Omental fat pad (tissue), 4 donors: ENCODE results near the gene DDX18. TPM values are rescaled to one million over a fixed set of nuclear protein-coding genes. Genes with fewer than 3 reads are reported as not detected.
"Not testable (repeated sequence)": the region's sequence is repeated elsewhere in the genome, so short reads cannot be mapped to it uniquely, and the experiment has no call there.

Source experiments
- ATAC-seq: fragments of 150-250 bp; one replicate; pipeline ENCODE4 v1.9.1; 2016; ENCODE audit warnings: mild to moderate bottlenecking, moderate library complexity; ENCODE audit not compliant: low FRiP score
- DNase-seq: peaks from one replicate; pipeline ENCODE4 v3.0.0-alpha.2; 2019; ENCODE audit warnings: low spot score
- CTCF ChIP-seq, 3 donors: fragments of 450-650 bp; IDR thresholded peaks; one replicate each; pipeline ENCODE4 v1.5.1; 2016 to 2017; ENCODE audit warnings: antibody characterized with exemption in 3 of 3, mild to moderate bottlenecking in 3 of 3, moderate library complexity in 2 of 3
- total RNA-seq, 4 donors: library from RNA; depleted of rRNA; stranded (reverse); fragments of >200 nt; gene quantifications; one replicate each; pipeline ENCODE4 v1.1.0, GENCODE V29; 2016

The DDX18 gene
- total RNA-seq, 4 donors from 2014 or later: 38.2 to 83.3 (median 51.8) TPM

GRCh38 chr2:117815946-117816345, 1.5 kb downstream of the DDX18 start:
- DNase-seq (no peak), ATAC-seq (no peak)
- TF ChIP-seq CTCF (IDR thresholded peaks at IDR 0.05): no peak

GRCh38 chr2:117818921-117819320, 4.4 kb downstream of the DDX18 start:
- DNase-seq (no peak), ATAC-seq (no peak)
- TF ChIP-seq CTCF (IDR thresholded peaks at IDR 0.05): no peak

DNA sequence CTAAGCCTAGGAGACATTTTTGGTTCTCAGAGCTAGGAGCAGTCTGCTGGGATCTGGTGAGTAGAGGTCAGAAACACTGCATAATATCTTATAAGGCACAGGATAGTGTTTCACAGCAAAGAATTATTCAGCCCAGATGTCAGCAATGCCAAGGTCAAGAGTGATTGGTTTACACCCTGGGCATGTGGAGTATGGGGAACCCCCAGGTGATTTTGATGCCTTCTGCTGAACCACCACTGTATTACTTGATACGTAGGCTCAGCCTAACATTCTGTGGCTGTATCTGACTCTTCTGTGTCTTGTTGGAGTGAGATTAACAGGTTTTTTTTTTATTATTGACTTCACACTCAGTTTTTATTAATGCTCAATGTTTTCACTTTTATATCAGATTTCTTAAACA, 6.0 kb downstream of the DDX18 start:
- DNase-seq (no peak), ATAC-seq (no peak)
- TF ChIP-seq CTCF (IDR thresholded peaks at IDR 0.05): no peak

DNA sequence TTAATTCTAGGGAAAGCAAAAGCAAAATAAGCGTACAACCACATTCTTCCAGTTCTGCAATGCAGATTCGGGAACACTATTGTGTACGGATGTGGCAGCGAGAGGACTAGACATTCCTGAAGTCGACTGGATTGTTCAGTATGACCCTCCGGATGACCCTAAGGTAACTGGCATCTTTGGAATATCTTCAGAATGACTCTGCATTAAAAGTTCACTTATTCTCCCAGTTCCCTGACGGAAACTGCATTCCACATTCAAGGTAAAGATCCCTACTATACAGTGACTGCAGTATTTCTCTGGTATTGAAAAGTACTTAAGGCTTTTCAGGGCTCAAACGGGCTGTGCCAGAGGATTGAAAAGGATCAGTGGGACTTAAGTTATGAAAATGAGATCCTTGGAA, 10.9 kb downstream of the DDX18 start:
- no peak for DNase-seq
- no peak for TF ChIP-seq CTCF (IDR thresholded peaks at IDR 0.05)
- no peak for ATAC-seq

GRCh38 chr2:117827464-117827863, 13.0 kb downstream of the DDX18 start:
- ATAC-seq, DNase-seq: not testable (repeated sequence)

DNA sequence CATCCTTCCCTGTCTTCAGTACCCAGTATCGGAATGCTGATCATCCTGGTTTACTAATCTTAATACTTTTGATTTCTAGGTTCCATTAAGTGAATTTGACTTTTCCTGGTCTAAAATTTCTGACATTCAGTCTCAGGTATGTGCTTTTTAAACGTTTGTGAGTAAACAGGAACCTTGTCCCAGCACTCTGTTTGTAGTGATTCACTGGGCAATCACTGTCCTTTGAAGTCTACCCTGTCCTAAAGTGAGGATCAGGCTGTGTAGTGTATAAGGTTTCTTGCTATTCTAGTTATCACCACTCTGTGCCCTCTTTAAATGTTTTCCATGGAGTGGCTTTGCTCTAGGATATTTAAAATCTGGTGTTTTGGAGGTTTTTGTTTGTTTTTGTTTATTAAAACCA, 14.4 kb downstream of the DDX18 start:
- ATAC-seq (no peak), DNase-seq (no peak)
- no peak for TF ChIP-seq CTCF (IDR thresholded peaks at IDR 0.05)

DNA sequence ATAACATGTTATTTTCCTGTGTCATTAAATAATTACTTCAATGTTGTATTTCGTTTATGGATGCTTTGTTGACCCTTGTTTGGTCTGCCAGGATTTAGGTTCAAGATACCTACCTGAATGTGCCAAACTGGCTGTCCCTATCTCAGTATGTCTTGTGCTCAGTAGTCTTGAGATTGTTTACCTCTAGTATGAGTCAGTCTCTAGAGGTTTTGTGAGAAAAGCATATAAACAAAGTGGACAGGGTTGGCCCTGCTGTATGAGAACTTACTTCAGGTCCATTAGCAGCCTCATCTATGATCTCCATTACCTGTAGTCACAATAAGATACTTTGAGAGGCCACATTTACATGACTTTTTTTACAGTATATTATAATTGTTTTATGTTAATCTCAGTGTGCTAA, 17.8 kb downstream of the DDX18 start:
- no peak for ATAC-seq
- TF ChIP-seq CTCF (IDR thresholded peaks at IDR 0.05): no peak
- no peak for DNase-seq
